OCI-LY1 (cell line): Measurements from ENCODE around the gene DDX10.

Experiments used
- EZH2 ChIP-seq: fragments of 200-600 bp; sonication (generic), shearing (Covaris generic); IDR thresholded peaks from 2 replicates; pipeline ENCODE4 v1.8.0; 2017; ENCODE audit warnings: borderline replicate concordance, mixed run types, mild to moderate bottlenecking, antibody characterized with exemption, low read length, moderate library complexity, mixed read lengths
- TF ChIP-seq, protein P1 (sequence below): fragments of 200-600 bp; sonication (generic), shearing (Covaris generic); IDR thresholded peaks from 2 replicates; pipeline ENCODE4 v1.5.1; 2017; ENCODE audit warnings: mild to moderate bottlenecking, antibody characterized with exemption, low read length, moderate library complexity, mixed read lengths

DNA sequence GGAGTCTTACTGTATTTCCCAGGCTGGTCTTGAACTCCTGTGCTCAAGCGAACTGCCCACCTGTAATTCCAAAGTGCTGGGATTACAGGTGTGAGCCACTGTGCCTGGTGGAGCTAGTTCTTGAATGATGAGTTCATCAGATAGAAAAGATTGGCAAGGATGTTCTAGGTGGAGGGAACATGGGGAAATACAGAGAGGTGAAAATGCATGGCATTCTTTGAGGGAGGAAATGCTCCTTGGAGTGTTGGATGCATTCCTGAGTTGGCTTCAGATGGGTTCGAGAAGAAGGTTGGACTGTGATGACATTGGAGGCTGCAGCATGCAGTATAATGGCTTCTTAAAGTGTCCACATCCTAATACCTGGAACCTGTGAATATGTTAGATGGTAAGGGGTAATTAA lies 4.4 kb downstream of the DDX10 start:
- TF ChIP-seq, protein P1, sequence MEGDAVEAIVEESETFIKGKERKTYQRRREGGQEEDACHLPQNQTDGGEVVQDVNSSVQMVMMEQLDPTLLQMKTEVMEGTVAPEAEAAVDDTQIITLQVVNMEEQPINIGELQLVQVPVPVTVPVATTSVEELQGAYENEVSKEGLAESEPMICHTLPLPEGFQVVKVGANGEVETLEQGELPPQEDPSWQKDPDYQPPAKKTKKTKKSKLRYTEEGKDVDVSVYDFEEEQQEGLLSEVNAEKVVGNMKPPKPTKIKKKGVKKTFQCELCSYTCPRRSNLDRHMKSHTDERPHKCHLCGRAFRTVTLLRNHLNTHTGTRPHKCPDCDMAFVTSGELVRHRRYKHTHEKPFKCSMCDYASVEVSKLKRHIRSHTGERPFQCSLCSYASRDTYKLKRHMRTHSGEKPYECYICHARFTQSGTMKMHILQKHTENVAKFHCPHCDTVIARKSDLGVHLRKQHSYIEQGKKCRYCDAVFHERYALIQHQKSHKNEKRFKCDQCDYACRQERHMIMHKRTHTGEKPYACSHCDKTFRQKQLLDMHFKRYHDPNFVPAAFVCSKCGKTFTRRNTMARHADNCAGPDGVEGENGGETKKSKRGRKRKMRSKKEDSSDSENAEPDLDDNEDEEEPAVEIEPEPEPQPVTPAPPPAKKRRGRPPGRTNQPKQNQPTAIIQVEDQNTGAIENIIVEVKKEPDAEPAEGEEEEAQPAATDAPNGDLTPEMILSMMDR: no peak
- TF ChIP-seq EZH2: no peak
